AG08396 (cell line): ENCODE measurements around the gene KITLG.
"Not testable (repeated sequence)": the region's sequence is repeated elsewhere in the genome, so short reads cannot be mapped to it uniquely, and the experiment has no call there.

Source experiments
- DNase-seq: peaks from one replicate; pipeline ENCODE4 v3.0.0; 2012; ENCODE audit warnings: low spot score, mixed read lengths

The KITLG gene

GRCh38 chr12:88580051-88580871, at the start of gene KITLG:
Gene KITLG, minus strand, starts transcription at chr12:88580471. Its CDS starts 193 bp downstream, at chr12:88580278.
- DNase-seq: peak; percentile 91

GRCh38 chr12:88628856-88629509, 48.7 kb upstream of the KITLG start:
- no peak for DNase-seq

GRCh38 chr12:88628035-88628434, 47.8 kb upstream of the KITLG start:
- DNase-seq: not testable (repeated sequence)

- no peak for DNase-seq
These were observed 47.2 kb upstream of the KITLG start for GRCh38 chr12:88627501-88627900.

- DNase-seq: no peak
These were observed 45.1 kb upstream of the KITLG start for GRCh38 chr12:88625356-88625755.

GRCh38 chr12:88624911-88625310, 44.6 kb upstream of the KITLG start:
- DNase-seq: no peak

- no peak for DNase-seq
These were observed 43.7 kb upstream of the KITLG start for GRCh38 chr12:88623777-88624548.

- no peak for DNase-seq
These were observed 37.1 kb upstream of the KITLG start for GRCh38 chr12:88617352-88617751.

- DNase-seq: no peak
These were observed 35.2 kb upstream of the KITLG start for GRCh38 chr12:88615490-88615889.

GRCh38 chr12:88604646-88605045, 24.4 kb upstream of the KITLG start:
- no peak for DNase-seq

- DNase-seq: peak; percentile 64
These were observed 20.0 kb upstream of the KITLG start for GRCh38 chr12:88600272-88600671.

- no peak for DNase-seq
These were observed 17.1 kb upstream of the KITLG start for GRCh38 chr12:88597365-88597764.

- no peak for DNase-seq
These were observed 15.4 kb upstream of the KITLG start for GRCh38 chr12:88595697-88596096.

GRCh38 chr12:88594780-88595179, 14.5 kb upstream of the KITLG start:
- DNase-seq: no peak

GRCh38 chr12:88591343-88591742, 11.1 kb upstream of the KITLG start:
- no peak for DNase-seq

GRCh38 chr12:88590851-88591250, 10.6 kb upstream of the KITLG start:
- no peak for DNase-seq

GRCh38 chr12:88585077-88585476, 4.8 kb upstream of the KITLG start:
- no peak for DNase-seq

GRCh38 chr12:88579601-88580050, 645 bp downstream of the KITLG start:
- peak; percentile 57 for DNase-seq

- peak; percentile 50 for DNase-seq
These were observed 1.1 kb downstream of the KITLG start for GRCh38 chr12:88579161-88579517.

GRCh38 chr12:88578276-88579160, 1.8 kb downstream of the KITLG start:
- peak; percentile 21 for DNase-seq

- no peak for DNase-seq
These were observed 2.7 kb downstream of the KITLG start for GRCh38 chr12:88577537-88577936.

GRCh38 chr12:88576866-88577265, 3.4 kb downstream of the KITLG start:
- DNase-seq: no peak
